Activated CD4-positive, alpha-beta memory T cell treated with anti-CD3 and anti-CD28 coated beads, Interleukin-2, amount 10 ng/mL, durations not matched to agents 7 days and 5 days (primary cell): Measurements from ENCODE around the gene ATXN7L1. TPM values are rescaled to one million over a fixed set of nuclear protein-coding genes. Genes with fewer than 3 reads are reported as not detected.
"Not testable (repeated sequence)": the region's sequence is repeated elsewhere in the genome, so short reads cannot be mapped to it uniquely, and the experiment has no call there.

ENCODE experiments used
- CTCF ChIA-PET: fragments of 350-600 bp; sonication (Branson Sonifier 250); formaldehyde crosslinking; loops from one replicate; lab custom pipeline; 2021; ENCODE audit warnings: antibody characterized with exemption, inconsistent platforms; lab: Charles Lee
- POLR2A ChIA-PET: fragments of 350-600 bp; sonication (Branson Sonifier 250); formaldehyde crosslinking; loops from one replicate; lab custom pipeline; 2021; ENCODE audit warnings: antibody characterized with exemption; lab: Charles Lee
- DNase-seq: peaks from one replicate; pipeline ENCODE4 v3.0.0-alpha.2; 2020
- H3K27ac Mint-ChIP-seq: one replicate; pipeline ENCODE4 v1.8.0; 2021; ENCODE audit warnings: mild to moderate bottlenecking, mixed read lengths
- H3K27me3 Mint-ChIP-seq: one replicate; pipeline ENCODE4 v1.8.0; 2021; ENCODE audit warnings: mixed read lengths
- H3K36me3 Mint-ChIP-seq: one replicate; pipeline ENCODE4 v1.8.0; 2021; ENCODE audit warnings: low read depth, mixed read lengths
- H3K4me1 Mint-ChIP-seq: one replicate; pipeline ENCODE4 v1.8.0; 2021; ENCODE audit warnings: mixed read lengths
- H3K4me3 Mint-ChIP-seq: one replicate; pipeline ENCODE4 v1.8.0; 2021; ENCODE audit warnings: mild to moderate bottlenecking, mixed read lengths
- H3K9me3 Mint-ChIP-seq: one replicate; pipeline ENCODE4 v1.8.0; 2021; ENCODE audit warnings: mixed read lengths
- total RNA-seq, 2 experiments: library from RNA; stranded (reverse); gene quantifications; one replicate each; pipeline ENCODE4 v1.2.3, GENCODE V29; 2021

The ATXN7L1 gene
- total RNA-seq, 2 experiments from 2014 or later, result 27.1 to 28.1 TPM

DNA sequence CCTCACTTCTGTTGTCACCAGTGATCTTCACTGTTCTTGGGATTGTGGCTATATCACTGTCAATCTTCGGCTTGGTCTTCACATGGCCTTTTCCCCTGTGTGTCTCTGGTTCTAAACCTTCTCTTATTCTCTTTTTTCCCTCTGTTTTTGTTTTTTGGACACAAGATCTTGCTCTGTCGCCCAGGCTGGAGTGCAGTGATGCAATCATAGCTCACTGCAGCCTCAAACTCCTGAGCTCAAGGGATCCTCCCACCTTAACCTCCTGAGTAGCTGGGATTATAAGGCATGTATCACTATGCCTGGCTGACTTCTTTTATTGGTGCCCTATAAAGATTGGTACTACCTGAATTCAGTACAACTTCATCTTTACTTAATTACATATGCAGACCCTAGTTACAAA lies 151.7 kb downstream of the ATXN7L1 start:
- Mint-ChIP-seq H3K9me3 (no peaks in the 10 kb centered on the region), H3K27me3 (no peaks in the 10 kb centered on the region), H3K36me3 (no peaks in the 10 kb centered on the region), H3K4me1 (no peaks in the 10 kb centered on the region), H3K4me3 (no peak overlapping the region), H3K27ac (no peak overlapping the region)
- ChIA-PET CTCF (interaction anchor here (1.2 to 1.7 kb wide), 3 partner anchors 13 to 72 kb away, joined by 3 to 4 read pairs (median 3); no protein-coding TSS in a partner anchor), POLR2A (no interaction called here)
- no peak for DNase-seq

DNA sequence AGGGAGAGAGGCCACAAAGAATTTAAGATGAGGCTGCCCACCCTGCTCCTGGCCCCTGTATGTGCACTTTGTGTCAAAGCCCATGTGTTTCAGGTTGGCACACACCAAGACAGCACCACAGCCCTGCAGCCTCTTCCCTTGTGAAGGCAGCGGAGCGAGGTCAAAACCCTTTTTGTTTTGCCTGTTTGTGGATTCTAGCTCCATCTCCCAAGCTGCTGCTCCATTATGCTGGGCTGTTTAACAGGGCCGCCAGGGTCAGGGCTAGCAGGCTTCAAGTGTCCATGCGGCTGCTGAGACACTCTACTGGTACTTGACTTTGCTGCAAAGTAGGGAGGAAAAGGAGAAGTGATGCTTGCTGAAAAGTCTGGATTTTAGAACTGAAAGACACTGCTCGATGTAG lies 152.8 kb downstream of the ATXN7L1 start:
- Mint-ChIP-seq H3K4me1 (no peaks in the 10 kb centered on the region), H3K27me3 (no peaks in the 10 kb centered on the region), H3K36me3 (no peaks in the 10 kb centered on the region), H3K9me3 (no peaks in the 10 kb centered on the region), H3K4me3 (no peak overlapping the region), H3K27ac (no peak overlapping the region)
- ChIA-PET POLR2A (no interaction called here), CTCF (interaction anchor here (1.5 to 2.0 kb wide), 2 partner anchors 67 to 71 kb away, joined by 3 to 5 read pairs; no protein-coding TSS in a partner anchor)
- DNase-seq, result no peak

DNA sequence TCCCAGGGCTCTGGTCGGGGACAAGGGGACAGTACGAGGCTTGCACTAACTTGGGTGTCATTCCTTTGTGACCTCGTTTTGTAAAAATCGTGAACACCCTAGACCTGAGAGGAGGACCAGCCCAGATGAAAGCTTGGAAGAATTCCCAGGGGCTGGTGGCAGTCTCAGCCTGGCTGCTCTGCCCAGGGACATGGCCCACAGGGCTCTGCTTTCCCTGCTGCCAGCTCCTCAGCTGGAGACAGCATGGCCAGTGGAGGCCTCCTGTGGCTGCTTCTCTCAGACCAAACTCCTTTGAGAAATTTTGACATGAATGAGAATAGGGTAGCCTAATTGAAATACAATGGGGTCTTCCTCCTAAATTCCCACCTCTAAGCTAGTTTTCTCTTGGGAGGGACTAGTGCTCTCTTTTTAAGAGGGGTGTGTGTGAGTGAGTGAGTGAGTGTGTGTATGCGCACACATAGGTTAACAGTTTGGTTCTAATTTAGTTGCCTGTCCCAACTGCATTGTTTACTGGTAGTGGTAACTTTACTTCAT lies 154.8 kb downstream of the ATXN7L1 start:
- ChIA-PET CTCF (no interaction called here), POLR2A (no interaction called here)
- no peaks in the 10 kb centered on the region for H3K4me1 Mint-ChIP-seq
- no peaks in the 10 kb centered on the region for H3K9me3 Mint-ChIP-seq
- H3K27ac Mint-ChIP-seq, result no peak overlapping the region
- H3K36me3 Mint-ChIP-seq, result no peaks in the 10 kb centered on the region
- H3K27me3 Mint-ChIP-seq, result no peaks in the 10 kb centered on the region
- no peak for DNase-seq
- H3K4me3 Mint-ChIP-seq, result no peak overlapping the region

DNA sequence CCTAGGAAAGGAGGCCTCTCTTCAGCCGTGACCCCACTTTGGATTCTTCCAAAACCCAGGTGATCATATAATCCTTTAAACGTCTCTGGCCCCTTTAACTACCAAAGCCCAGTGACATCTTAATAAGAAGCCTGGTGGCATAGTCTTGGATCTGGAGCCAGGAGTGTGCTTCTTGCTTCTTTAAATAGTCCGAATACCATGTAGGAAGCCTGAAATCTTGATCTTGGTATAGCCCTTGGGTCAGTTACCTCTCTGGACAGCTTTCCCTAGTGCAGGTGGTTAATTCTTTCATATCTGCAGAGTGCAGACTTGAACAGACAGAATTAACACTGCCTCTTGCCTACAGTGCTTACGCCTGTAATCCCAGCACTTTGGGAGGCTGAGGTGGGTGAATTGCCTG lies 156.5 kb downstream of the ATXN7L1 start:
- POLR2A ChIA-PET, result no interaction called here

DNA sequence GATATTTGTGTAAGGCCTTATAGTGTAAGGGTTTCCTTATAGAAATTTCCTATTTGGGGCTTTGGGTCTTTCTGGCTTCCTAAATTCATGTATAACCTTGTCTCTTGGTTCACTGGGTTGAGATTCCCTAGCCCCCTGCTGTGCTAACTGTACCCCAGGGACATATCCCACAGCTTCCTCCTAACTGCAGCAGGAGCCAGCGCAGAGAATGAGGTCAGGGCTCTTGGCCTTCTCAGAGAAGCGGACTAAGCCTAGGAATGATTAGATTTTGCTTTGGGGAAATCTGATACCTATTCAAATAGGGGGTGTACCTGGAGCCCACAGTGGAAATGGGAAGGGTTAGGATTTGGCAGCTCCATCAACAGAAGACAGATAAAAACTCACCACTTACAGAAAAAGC lies 157.0 kb downstream of the ATXN7L1 start:
- Mint-ChIP-seq H3K9me3 (no peaks in the 10 kb centered on the region), H3K36me3 (no peaks in the 10 kb centered on the region), H3K4me3 (no peak overlapping the region), H3K27me3 (no peaks in the 10 kb centered on the region), H3K4me1 (no peaks in the 10 kb centered on the region), H3K27ac (no peak overlapping the region)
- ChIA-PET POLR2A (no interaction called here), CTCF (no interaction called here)
- DNase-seq, result no peak

More for the DNA sequence above, 156.5 kb downstream of the ATXN7L1 start:
- Mint-ChIP-seq H3K4me3 (no peak overlapping the region), H3K36me3 (no peaks in the 10 kb centered on the region), H3K27ac (no peak overlapping the region), H3K9me3 (no peaks in the 10 kb centered on the region), H3K4me1 (no peaks in the 10 kb centered on the region), H3K27me3 (no peaks in the 10 kb centered on the region)
- CTCF ChIA-PET, result no interaction called here
- no peak for DNase-seq

DNA sequence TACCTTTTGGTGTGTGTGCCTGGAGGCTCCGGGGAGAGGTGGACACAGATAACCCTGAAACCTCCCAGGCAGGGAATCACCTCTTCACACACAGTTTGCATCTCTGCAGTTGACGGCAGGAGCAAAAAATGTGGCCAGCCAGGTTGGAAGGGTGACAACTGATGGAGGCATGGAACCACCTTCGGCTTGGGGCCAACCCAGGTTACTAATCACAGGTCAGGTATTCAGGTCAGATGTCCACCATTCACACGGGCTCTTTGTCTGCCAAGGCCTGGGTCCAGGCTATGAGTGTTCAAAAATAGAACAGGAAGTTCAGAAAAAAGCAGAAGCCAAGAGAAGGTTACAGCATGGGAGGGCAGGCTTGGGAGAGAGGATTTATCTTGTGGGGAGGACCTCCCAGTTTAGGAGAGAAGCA lies 157.9 kb downstream of the ATXN7L1 start:
- Mint-ChIP-seq H3K4me1 (no peaks in the 10 kb centered on the region), H3K27me3 (no peaks in the 10 kb centered on the region), H3K36me3 (no peaks in the 10 kb centered on the region), H3K9me3 (no peaks in the 10 kb centered on the region), H3K27ac (no peak overlapping the region), H3K4me3 (no peak overlapping the region)
- no peak for DNase-seq
- CTCF ChIA-PET, result interaction anchor here (0.8 kb wide), 1 partner anchor 48 kb away, joined by 3 read pairs; no protein-coding TSS in a partner anchor
- POLR2A ChIA-PET, result no interaction called here

DNA sequence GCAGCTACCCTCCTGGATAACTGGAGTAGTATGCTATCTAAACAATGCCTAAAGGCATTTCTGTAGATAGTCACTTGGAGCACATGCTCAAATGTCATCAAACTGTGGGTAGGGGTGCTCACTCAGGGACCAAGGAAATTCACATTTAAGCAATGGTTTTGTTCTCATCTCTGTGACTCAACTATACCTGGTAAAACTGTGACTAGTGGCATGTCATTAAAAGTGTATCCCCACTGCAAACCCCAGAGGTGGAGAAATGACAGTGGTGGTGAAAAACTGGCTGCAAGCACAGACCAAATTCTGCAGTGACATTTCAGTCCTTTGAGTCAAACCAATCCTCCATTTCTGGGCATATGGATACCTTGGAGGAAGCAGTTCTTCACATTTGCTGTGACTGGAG lies 160.9 kb downstream of the ATXN7L1 start:
- no peak overlapping the region for H3K27ac Mint-ChIP-seq
- ChIA-PET POLR2A (no interaction called here), CTCF (no interaction called here)
- no peaks in the 10 kb centered on the region for H3K4me1 Mint-ChIP-seq
- DNase-seq, result no peak
- H3K27me3 Mint-ChIP-seq, result no peaks in the 10 kb centered on the region
- H3K4me3 Mint-ChIP-seq, result no peak overlapping the region
- peaks cover 20% of the 10 kb centered on the region for H3K36me3 Mint-ChIP-seq
- H3K9me3 Mint-ChIP-seq, result peaks cover 20% of the 10 kb centered on the region

DNA sequence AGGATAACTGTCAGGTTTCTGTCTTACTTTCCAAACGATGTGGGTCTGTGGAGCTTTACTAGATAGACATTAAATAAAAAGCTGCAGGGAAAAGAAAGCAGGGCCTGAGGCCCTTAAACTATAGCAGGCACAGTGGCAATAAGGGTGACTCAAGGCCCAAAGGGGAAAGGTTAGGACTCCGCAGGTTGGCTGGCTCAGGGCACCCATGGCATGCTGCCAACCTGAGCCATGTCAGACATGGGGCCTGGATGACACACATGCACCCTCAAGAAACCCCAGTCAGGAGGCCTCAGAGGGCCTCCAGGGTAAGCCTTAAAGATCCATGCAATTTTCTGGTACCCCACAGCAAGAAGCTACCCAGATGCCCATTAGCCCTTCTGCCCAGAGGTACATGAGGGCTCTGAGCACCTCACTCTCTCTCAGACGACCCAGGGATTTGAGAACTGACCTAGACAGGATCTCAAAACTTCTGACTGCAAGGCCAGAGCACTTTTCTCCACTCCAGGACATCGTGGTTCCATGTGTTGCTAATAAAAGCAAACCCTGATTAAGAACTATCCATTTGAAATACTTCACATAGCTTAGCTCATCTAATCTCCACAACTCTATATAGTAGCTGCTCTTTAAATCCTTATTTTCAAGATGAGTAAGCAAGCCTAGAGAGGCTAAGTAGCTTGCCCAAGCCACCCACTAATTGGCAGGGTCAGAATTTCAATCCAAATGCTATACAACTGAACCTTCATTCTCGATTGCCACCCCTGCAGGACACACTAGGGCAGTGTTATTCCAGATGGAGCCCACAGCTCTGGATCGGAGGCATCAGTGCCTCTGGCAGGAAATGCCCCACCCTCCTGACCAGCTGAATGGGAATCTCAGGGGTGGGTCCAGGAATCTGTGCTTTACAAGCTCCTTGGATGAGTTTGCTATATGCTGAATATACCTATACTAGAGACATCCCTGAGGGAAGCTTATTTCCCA lies 162.6 kb downstream of the ATXN7L1 start:
- no peak for DNase-seq
- Mint-ChIP-seq H3K36me3 (peaks cover 25% of the 10 kb centered on the region), H3K9me3 (peaks cover 27% of the 10 kb centered on the region), H3K27ac (no peak overlapping the region), H3K4me3 (no peak overlapping the region), H3K27me3 (no peaks in the 10 kb centered on the region), H3K4me1 (peaks cover 2% of the 10 kb centered on the region)
- CTCF ChIA-PET, result no interaction called here
- POLR2A ChIA-PET, result interaction anchor here (1.1 to 1.3 kb wide), 2 partner anchors 15 to 20 kb away, joined by 3 read pairs; no protein-coding TSS in a partner anchor

DNA sequence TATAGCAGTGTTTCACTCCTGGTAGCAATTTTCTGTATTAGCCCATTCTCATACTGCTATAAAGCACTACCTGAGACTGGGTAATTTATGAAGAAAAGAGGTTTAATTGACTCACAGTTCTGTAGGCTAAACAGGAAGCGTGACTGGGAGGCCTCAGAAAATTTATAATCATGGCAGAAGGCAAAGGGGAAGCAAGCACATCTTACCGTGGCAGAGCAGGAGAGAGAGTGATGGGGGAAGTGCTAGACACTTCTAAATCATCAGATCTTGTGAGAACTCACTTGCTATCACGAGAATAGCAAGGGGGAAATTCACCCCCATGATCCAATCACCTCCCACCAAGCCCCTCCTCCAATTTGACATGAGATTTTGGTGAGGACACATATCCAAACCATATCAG lies 163.5 kb downstream of the ATXN7L1 start:
- DNase-seq, result no peak
- Mint-ChIP-seq H3K27me3 (no peaks in the 10 kb centered on the region), H3K27ac (no peak overlapping the region), H3K9me3 (peaks cover 27% of the 10 kb centered on the region), H3K36me3 (peaks cover 25% of the 10 kb centered on the region), H3K4me3 (no peak overlapping the region), H3K4me1 (peaks cover 8% of the 10 kb centered on the region)
- ChIA-PET POLR2A (interaction anchor here (1.1 kb wide), 1 partner anchor 19 kb away, joined by 3 read pairs; no protein-coding TSS in a partner anchor), CTCF (no interaction called here)

DNA sequence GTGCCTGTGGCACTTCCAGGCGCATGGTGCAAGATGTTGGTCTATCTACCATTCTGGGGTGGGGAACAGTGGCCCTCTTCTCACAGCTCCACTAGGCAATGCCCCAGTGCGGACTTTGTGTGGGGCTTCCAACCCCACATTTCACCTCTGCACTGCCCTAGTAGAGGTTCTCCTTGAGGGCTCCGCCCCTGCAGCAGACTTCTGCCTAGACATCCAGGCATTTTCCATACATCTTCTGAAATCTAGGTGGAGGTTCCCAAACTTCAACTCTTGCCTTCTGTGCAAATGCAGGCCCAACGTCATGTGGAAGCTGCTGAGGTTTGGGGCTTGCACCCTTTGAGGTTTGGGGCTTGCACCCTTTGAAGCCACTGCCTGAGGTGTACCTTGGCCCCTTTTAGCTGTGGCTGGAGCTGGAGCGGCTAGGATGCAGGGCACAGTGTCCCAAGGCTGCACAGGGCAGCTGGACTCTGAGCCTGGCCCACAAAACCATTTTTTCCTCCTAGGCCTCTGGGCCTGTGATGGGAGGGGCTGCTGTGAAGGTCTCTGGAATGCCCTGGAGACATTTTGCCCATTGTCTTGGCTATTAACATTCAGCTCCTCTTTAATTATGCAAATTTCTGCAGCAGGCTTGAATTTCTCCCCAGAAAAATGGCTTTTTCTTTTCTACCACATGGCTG lies 164.5 kb downstream of the ATXN7L1 start:
- ChIA-PET CTCF (no interaction called here), POLR2A (no interaction called here)
- peaks cover 27% of the 10 kb centered on the region for H3K9me3 Mint-ChIP-seq
- H3K4me3 Mint-ChIP-seq, result no peak overlapping the region
- H3K4me1 Mint-ChIP-seq, result peaks cover 18% of the 10 kb centered on the region
- no peak overlapping the region for H3K27ac Mint-ChIP-seq
- H3K36me3 Mint-ChIP-seq, result peaks cover 25% of the 10 kb centered on the region
- no peak for DNase-seq
- H3K27me3 Mint-ChIP-seq, result no peaks in the 10 kb centered on the region

DNA sequence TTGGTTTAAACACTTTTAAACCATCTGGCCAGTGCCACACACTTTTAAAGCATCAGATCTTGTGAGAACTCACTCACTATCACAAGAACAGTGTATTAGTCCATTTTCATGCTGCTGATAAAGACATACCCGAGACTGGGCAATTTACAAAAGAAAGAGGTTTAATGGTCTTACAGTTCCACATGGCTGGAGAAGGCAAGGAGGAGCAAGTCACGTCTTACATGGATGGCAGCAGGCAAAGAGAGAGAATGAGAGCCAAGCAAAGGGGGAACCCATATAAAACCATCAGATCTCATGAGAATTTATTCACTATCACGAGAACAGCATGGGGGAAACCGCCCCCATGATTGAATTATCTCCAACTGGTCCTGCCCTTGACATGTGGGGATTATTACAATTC lies 165.7 kb downstream of the ATXN7L1 start:
- H3K27me3 Mint-ChIP-seq, H3K4me3 Mint-ChIP-seq, H3K27ac Mint-ChIP-seq, DNase-seq, CTCF ChIA-PET, POLR2A ChIA-PET: not testable (repeated sequence)
- Mint-ChIP-seq H3K9me3 (peaks cover 27% of the 10 kb centered on the region), H3K4me1 (peaks cover 19% of the 10 kb centered on the region), H3K36me3 (peaks cover 25% of the 10 kb centered on the region)

DNA sequence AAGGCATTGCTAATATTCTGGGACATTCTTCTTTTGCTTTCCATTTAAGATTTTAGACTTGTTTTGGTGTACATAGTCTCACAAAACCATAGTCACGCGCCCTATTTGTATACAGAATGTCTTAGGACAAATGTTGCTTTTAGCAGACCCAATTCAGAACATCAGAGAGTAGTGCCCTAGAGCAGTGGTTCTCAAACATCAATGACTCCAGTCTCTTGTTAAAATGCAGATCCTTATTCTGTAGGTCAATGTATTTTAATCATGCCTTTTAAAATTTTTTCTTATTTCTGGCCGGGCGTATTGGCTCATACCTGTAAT lies 167.7 kb downstream of the ATXN7L1 start:
- Mint-ChIP-seq H3K36me3 (peaks cover 25% of the 10 kb centered on the region), H3K9me3 (peaks cover 27% of the 10 kb centered on the region), H3K27ac (no peak overlapping the region), H3K27me3 (no peaks in the 10 kb centered on the region), H3K4me1 (peaks cover 19% of the 10 kb centered on the region), H3K4me3 (no peak overlapping the region)
- POLR2A ChIA-PET, result no interaction called here
- no peak for DNase-seq
- CTCF ChIA-PET, result no interaction called here
